ENCODE results near the gene UPP1. TPM values are rescaled to one million over a fixed set of nuclear protein-coding genes. Genes with fewer than 3 reads are reported as not detected.

Gene UPP1
- total RNA-seq, 4 donors from 2014 or later: 7.1 to 26.8 (median 10.6) TPM

DNA sequence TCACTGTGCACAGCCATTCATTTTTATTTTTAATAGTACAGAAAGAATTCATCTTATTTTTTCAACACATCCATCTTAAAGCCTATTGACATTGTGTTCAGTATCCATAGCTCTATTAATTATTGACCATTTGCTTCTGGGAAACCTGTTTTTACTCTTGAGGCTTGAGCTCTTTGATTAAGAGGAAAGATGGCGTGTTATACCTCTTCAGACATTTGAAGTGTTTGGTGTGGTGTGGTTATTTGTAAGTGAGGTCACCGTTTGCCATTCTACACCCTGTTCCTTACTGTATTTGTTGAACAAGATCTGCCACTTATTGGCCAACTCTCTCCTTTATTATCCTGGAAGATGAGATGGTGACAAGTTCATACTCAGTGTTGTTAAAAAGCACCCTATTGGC lies 35.3 kb upstream of the UPP1 start:
- Histone ChIP-seq H3K4me1 (no peaks in the 10 kb centered on the region), H3K27me3 (no peaks in the 10 kb centered on the region), H3K36me3 (no peaks in the 10 kb centered on the region), H3K4me3 (no peak overlapping the region), H3K9me3 (no peaks in the 10 kb centered on the region), H3K27ac (replicated peaks in 1 of 4) (no peak overlapping the region)
- WGBS: 91% methylated on average over 2 of the region's 2 CpGs
- DNase-seq (ENCODE audit: extremely low spot score): no peak
- intact Hi-C loops (cut with DNase I): no loop called here
- TF ChIP-seq EP300 (IDR thresholded peaks at IDR 0.05) (no peak), POLR2AphosphoS5 (IDR thresholded peaks at IDR 0.05) (no peak), POLR2A (IDR thresholded peaks at IDR 0.05; ENCODE audit: low read depth) (no peak)
- TF ChIP-seq, protein P1, sequence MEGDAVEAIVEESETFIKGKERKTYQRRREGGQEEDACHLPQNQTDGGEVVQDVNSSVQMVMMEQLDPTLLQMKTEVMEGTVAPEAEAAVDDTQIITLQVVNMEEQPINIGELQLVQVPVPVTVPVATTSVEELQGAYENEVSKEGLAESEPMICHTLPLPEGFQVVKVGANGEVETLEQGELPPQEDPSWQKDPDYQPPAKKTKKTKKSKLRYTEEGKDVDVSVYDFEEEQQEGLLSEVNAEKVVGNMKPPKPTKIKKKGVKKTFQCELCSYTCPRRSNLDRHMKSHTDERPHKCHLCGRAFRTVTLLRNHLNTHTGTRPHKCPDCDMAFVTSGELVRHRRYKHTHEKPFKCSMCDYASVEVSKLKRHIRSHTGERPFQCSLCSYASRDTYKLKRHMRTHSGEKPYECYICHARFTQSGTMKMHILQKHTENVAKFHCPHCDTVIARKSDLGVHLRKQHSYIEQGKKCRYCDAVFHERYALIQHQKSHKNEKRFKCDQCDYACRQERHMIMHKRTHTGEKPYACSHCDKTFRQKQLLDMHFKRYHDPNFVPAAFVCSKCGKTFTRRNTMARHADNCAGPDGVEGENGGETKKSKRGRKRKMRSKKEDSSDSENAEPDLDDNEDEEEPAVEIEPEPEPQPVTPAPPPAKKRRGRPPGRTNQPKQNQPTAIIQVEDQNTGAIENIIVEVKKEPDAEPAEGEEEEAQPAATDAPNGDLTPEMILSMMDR (IDR thresholded peaks at IDR 0.05): no peak

DNA sequence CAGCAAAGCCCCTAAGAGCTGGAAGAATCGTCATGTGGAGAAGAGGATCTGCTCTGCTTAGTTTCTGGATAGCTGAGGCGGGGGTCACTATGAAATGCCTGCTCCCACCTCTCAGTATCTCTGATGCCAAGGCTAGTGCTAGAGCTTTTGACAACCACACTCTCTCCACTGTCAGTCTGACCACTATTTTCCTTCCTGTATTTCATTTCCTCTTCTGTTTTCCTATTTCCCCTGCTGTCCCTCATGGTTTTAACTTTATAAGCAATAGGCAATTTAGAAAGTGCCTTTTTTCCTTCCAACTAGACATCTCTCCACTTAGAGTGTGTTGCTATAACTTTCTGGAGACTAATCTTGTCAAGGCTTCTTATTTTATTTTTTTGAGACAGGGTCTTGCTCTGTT lies 30.1 kb upstream of the UPP1 start:
- Histone ChIP-seq H3K4me1 (no peaks in the 10 kb centered on the region), H3K36me3 (no peaks in the 10 kb centered on the region), H3K9me3 (no peaks in the 10 kb centered on the region), H3K27ac (replicated peaks in 1 of 4) (no peak overlapping the region), H3K27me3 (no peaks in the 10 kb centered on the region), H3K4me3 (no peak overlapping the region)
- WGBS: 85% methylated on average over 2 of the region's 2 CpGs
- no peak for TF ChIP-seq POLR2A (IDR thresholded peaks at IDR 0.05; ENCODE audit: low read depth)
- no peak for TF ChIP-seq EP300 (IDR thresholded peaks at IDR 0.05)
- no peak for TF ChIP-seq POLR2AphosphoS5 (IDR thresholded peaks at IDR 0.05)
- TF ChIP-seq, protein P1 (IDR thresholded peaks at IDR 0.05): no peak
- intact Hi-C loops (cut with DNase I): no loop called here
- no peak for DNase-seq (ENCODE audit: extremely low spot score)

- 87% methylated on average over 5 of the region's 5 CpGs for WGBS
- intact Hi-C loops (cut with DNase I): no loop called here
Measured at GRCh38 chr7:48059706-48060105, 29.4 kb upstream of the UPP1 start.

GRCh38 chr7:48063985-48064384 lies 25.1 kb upstream of the UPP1 start:
- Histone ChIP-seq H3K27ac (replicated peaks in 1 of 4) (no peak overlapping the region), H3K36me3 (no peaks in the 10 kb centered on the region), H3K4me3 (no peak overlapping the region), H3K4me1 (no peaks in the 10 kb centered on the region), H3K27me3 (no peaks in the 10 kb centered on the region), H3K9me3 (no peaks in the 10 kb centered on the region)
- intact Hi-C loops (cut with DNase I): no loop called here
- WGBS: 83% methylated on average over 1 of the region's 1 CpG
- TF ChIP-seq, protein P1 (IDR thresholded peaks at IDR 0.05): no peak
- TF ChIP-seq POLR2AphosphoS5 (IDR thresholded peaks at IDR 0.05) (no peak), POLR2A (IDR thresholded peaks at IDR 0.05; ENCODE audit: low read depth) (no peak), EP300 (IDR thresholded peaks at IDR 0.05) (no peak)
- DNase-seq (ENCODE audit: extremely low spot score): no peak

More at GRCh38 chr7:48059706-48060105, 29.4 kb upstream of the UPP1 start:
- DNase-seq (ENCODE audit: extremely low spot score): no peak
- Histone ChIP-seq H3K4me3 (no peak overlapping the region), H3K4me1 (no peaks in the 10 kb centered on the region), H3K9me3 (no peaks in the 10 kb centered on the region), H3K27me3 (no peaks in the 10 kb centered on the region), H3K27ac (replicated peaks in 1 of 4) (no peak overlapping the region), H3K36me3 (no peaks in the 10 kb centered on the region)
- TF ChIP-seq, protein P1 (IDR thresholded peaks at IDR 0.05): no peak
- TF ChIP-seq POLR2AphosphoS5 (IDR thresholded peaks at IDR 0.05): no peak
- no peak for TF ChIP-seq EP300 (IDR thresholded peaks at IDR 0.05)
- TF ChIP-seq POLR2A (IDR thresholded peaks at IDR 0.05; ENCODE audit: low read depth): no peak

DNA sequence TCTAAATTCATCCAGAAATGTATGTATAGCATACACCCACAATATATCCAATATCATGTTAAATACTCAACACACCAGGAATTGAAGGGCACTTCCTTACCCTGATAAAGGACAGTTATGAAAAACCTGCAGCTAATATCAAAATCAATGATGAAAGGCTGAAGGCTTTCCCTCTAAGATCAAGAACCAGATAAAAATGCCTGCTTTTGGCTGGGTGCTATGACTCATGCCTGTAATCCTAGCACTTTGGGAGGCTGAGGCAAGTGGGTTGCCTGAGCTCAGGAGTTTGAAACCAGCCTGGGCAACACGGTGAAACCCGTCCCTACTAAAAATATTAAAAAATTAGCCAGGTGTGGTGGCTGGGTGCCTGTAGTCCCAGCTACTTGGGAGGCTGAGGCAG lies 21.6 kb upstream of the UPP1 start:
- Histone ChIP-seq H3K4me3 (no peak overlapping the region), H3K4me1 (no peaks in the 10 kb centered on the region), H3K27ac (replicated peaks in 1 of 4) (no peak overlapping the region), H3K36me3 (no peaks in the 10 kb centered on the region), H3K9me3 (peaks cover 0 to 12% (median 0%) of the 10 kb centered on the region in 4 donors), H3K27me3 (no peaks in the 10 kb centered on the region)
- TF ChIP-seq, protein P1 (IDR thresholded peaks at IDR 0.05): no peak
- TF ChIP-seq EP300 (IDR thresholded peaks at IDR 0.05): no peak
- no peak for TF ChIP-seq POLR2A (IDR thresholded peaks at IDR 0.05; ENCODE audit: low read depth)
- TF ChIP-seq POLR2AphosphoS5 (IDR thresholded peaks at IDR 0.05): no peak
- 88% methylated on average over 2 of the region's 2 CpGs for WGBS
- intact Hi-C loops (cut with DNase I): no loop called here
- no peak for DNase-seq (ENCODE audit: extremely low spot score)
